Measurements from ENCODE around the gene CDC42BPB.
A peak's percentile ranks its signal among the peaks of the same experiment; 100 is the strongest.

The CDC42BPB gene

DNA sequence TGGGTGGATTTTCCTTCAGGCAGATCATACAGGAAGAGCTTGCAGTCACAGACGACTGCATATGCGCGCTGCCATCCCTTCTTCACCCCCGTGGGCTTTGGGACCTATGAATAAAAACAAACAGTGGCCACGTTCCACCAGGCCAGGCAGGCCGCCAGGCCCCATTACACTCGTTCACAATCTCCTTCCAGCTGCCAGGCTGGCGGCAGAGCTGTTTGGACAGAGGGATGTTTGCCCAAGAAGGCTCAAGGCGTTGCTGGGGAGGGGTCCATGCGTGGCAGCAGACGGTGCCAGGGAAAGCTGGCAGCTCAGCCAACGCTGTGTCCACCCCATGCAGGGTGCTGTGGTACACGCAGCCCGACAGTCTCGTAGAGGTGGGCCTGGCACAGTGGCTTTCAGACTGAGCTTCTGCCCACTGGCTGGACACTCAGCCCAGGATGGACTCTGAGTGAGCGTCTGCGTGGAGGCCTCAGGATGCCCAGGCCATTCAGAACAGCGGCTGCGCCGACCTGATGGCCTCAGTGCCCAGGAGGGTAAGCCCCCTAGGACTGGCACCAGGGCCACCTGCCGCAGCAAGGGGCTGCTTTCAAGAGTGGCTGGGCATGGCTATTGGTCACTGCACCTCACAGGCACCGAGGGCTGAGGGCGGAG lies 107.4 kb downstream of the CDC42BPB start:
- DNase-seq (ENCODE audit: low read depth in 4 of 4, low spot score in 1 of 4): no peak

DNA sequence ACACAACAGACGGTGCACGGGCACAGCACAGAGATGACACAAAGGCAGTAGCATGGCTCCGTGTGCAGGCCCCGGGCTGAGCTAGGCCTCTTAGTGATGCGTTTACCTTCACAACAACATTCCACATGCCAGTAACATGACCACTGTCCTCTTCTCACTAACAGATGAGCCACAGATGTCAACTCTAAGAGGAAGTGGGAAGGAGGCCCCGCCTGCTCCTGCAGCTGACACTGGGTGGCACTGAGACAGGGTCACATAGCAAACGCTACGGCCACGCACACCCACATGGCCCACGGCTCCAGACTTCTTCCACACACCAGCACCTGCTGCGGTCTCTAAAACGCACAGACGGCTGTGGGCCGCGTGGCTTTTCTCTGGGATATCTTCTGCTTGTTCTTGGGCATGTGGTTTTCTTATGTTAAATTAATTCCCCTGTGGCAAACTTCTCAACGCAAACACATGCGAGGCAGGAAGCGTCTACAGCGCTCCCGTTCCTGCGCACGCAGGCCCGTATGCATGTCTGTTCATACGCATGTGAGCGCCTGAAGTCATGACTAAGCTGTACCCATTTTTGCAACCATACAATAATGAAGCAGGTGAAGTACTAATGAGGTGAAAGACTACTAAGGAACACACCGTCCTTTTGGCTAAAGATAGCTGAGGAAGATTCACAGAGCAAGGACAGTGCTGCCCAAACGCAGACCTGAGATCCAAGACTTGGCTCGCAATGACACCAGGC lies 108.1 kb downstream of the CDC42BPB start:
- DNase-seq (ENCODE audit: low read depth in 4 of 4, low spot score in 1 of 4): peak in 1 of 4 experiments; percentile 10

DNA sequence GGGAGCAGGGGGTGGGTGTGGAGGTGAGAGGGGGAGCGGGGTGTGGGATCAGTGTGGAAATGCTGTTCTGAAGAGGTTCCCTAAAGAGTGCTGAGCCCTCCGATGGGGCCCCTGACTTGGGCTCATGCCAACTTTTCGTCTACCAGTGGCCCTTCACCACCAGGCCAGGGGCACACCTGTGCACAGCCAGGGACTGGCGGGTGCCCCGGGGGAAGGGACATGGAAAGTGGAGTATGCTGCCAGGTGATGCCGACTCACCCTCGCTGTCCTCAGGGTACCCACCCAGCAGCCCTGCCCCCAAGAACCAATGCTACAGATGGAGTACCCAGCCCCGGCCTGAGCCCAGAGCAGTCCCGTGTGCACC lies 108.7 kb downstream of the CDC42BPB start:
- no peak for DNase-seq (ENCODE audit: low read depth in 4 of 4, low spot score in 1 of 4)

GRCh38 chr14:102947321-102948103 lies 109.8 kb downstream of the CDC42BPB start:
- DNase-seq (ENCODE audit: low read depth in 4 of 4, low spot score in 1 of 4): no peak

GRCh38 chr14:102945346-102946130 lies 111.8 kb downstream of the CDC42BPB start:
- no peak for DNase-seq (ENCODE audit: low read depth in 4 of 4, low spot score in 1 of 4)

GRCh38 chr14:102944448-102945330 lies 112.7 kb downstream of the CDC42BPB start:
- no peak for DNase-seq (ENCODE audit: low read depth in 4 of 4, low spot score in 1 of 4)

- no peak for DNase-seq (ENCODE audit: low read depth in 4 of 4, low spot score in 1 of 4)
Measured at GRCh38 chr14:102943979-102944378, 113.4 kb downstream of the CDC42BPB start.

DNA sequence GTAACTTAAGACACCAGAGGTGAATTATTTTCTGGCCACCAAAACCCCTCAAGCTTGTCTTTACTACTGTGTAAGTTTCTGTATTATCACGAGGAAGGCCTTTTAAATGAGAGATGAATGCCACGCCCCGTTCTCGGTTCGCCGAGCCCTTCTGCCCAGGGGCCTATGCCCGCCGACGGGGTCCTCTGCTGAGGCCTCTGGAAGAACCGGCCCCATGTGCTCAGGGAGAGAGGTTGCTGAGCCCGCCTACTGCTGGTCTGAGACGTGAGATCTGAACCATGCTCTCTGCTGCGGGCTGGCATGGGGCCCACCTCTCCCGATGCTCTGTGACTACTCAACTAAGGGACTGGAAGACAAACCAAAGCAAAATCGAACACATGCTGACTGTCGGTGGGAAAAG lies 113.9 kb downstream of the CDC42BPB start:
- no peak for DNase-seq (ENCODE audit: low read depth in 4 of 4, low spot score in 1 of 4)

DNA sequence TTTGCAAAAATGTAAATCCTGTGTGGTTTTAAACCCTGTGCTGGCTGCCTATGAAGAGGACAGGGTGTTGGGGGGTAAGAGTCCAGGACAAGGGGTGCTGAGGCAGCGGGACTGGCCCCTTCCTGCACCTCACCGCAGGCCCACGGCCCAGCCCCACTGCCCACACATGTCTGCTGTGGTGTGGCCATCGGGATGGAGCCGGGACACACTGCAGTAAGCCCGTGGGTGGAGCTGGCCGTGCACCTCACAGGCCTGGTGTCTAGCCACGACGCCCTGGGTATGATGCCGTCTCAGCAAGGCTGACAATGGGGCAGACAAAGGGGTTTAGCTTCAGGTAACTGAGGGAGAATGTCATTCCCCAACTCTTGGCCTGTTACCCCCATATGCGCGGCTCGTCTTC lies 115.3 kb downstream of the CDC42BPB start:
- no peak for DNase-seq (ENCODE audit: low read depth in 4 of 4, low spot score in 1 of 4)

- DNase-seq (ENCODE audit: low read depth in 4 of 4, low spot score in 1 of 4): no peak
Measured at GRCh38 chr14:102941419-102942011, 115.8 kb downstream of the CDC42BPB start.

DNA sequence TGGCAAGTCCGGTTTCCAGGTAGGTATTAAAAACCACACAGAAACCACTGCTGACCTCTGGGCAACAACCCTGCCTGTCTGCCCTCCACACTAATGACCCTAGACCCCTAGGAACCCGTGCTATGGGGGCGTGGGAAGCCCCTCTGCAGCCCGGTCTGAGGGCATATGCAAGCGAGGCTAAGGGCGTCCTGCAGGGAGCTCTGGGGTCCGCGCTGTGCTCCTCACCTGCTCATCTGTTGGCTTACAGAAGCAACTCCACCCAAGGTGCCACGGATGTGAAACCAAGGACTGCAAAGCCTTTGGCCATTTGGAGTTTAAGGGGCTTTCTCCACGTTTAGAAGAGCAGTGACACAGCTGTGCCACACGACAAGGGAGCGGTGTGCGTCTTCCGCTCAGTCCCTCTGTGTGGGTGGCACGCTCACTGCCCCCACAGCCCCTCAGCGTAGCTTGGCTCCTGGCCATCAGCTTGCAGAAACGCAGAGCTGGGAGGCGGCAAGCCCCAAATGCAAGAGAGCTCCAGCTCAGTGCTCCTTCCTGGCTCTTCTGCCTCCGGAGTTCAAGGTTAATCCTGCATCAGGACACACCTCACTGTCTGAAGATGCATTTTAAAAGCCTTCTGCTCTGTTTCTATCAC lies 116.5 kb downstream of the CDC42BPB start:
- no peak for DNase-seq (ENCODE audit: low read depth in 4 of 4, low spot score in 1 of 4)

DNA sequence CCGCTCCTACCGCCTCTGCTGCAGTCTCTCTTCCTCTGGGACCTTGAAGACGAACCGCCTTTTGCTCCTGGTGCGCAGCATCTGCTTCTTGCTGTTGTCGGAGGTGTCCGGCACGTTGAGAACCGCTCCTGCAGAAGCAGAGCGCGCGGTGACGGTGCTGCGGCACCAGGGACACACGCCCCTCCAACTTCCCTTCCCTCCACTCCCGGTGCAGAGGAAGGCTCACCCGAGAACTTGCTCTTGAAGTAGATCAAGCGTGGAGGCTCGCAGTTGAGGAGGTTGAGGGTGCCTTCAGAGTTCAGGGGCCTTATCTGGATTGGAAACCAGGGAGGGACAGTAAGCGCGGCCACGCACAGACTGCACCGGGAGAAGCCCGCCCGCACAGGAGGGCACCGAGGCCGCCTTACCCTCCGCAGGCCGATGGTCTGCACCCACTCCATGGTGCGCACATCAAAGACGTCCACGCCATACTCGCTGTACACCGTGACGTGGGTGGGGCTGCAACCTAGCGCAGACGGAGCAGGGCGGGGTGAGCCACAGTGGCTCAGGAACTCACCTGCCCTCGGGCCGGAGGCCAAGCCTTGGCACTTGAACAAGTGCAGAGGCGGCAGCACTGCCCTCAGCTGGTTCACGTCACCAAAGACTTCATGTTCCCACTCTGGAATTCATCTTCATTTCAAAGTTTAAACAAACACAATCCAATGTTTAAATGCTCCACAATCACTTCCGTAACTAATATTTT lies 117.4 kb downstream of the CDC42BPB start:
- no peak for DNase-seq (ENCODE audit: low read depth in 4 of 4, low spot score in 1 of 4)

GRCh38 chr14:102939329-102939728 lies 118.0 kb downstream of the CDC42BPB start:
- DNase-seq (ENCODE audit: low read depth in 4 of 4, low spot score in 1 of 4): no peak

DNA sequence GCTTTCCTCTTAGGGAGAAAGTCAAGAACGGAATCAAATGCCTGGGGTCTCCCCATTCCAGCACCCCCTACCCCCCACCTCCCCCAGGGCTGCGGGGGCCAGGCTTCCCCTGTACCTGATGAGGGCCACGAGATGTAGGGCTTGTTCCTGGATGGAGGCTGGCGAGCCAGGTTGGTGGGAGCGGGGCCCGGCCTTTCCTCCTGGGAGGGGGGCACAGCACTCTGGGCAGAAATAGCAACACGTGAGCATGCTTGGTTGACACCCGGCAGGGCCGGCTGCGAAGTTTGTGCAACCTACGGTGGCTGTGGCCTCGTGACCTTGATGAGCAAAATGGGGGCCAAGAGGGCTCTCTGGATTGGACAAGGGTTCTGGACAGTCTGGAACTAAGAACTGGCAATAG lies 119.2 kb downstream of the CDC42BPB start:
- no peak for DNase-seq (ENCODE audit: low read depth in 4 of 4, low spot score in 1 of 4)

DNA sequence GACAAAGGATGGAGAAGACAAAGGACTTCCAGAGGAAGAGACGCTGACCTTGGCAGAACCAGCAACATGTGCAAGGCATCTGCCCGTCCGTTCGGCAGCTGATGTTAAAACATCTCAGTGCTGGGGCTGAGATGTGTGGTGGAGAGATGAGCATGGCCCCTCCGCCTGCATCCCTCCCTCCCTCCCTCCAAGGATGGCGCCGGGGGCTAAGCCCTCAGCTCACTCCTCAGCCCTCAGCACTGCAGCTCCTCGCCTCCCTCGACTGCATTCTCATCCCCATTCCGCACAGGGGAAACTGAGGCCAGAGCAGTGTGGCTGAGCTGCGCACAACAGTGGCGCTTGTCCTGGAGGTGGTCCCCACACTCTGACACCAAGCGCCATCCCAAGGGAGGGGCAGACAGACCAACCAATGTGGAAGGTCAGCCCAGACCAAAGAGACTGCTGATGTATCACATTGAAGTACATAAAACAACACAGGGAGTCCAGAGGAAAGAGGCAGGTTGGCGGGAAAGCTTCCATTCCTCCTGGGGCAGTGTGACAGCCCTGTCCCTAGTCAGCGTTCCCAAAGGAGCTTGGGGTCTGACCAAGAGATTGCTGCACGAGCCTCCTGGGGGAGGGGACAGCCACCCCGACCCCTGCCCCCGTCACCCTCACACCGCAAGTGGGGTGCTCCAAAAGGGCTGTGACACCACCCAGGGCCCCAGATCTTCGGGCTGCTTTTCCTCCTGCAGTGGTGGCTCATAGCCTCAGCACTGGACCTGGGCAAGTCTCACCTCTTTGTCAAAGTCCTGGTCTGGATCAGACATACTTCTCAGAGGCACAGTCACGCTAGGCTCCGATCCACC lies 119.8 kb downstream of the CDC42BPB start:
- DNase-seq (ENCODE audit: low read depth in 4 of 4, low spot score in 1 of 4): no peak

DNA sequence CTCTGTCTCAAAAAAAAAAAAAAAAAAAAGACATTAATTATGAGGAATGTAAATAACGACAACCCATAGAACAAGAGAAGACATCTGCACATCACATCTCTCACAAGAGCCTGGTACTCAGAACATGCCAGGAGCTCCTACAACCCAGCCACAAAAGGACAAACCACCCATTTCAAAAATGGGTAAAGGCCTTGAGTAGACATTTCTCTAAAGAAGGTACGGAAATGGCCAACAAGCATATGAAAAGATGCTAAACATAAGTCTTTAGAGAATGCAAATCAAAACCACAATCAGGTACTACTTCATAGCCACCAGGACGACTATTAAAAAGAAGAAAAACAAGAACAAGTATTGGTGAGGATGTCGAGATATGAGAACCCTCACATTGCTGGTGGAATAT lies 121.6 kb downstream of the CDC42BPB start:
- DNase-seq (ENCODE audit: low read depth in 4 of 4, low spot score in 1 of 4): no peak

DNA sequence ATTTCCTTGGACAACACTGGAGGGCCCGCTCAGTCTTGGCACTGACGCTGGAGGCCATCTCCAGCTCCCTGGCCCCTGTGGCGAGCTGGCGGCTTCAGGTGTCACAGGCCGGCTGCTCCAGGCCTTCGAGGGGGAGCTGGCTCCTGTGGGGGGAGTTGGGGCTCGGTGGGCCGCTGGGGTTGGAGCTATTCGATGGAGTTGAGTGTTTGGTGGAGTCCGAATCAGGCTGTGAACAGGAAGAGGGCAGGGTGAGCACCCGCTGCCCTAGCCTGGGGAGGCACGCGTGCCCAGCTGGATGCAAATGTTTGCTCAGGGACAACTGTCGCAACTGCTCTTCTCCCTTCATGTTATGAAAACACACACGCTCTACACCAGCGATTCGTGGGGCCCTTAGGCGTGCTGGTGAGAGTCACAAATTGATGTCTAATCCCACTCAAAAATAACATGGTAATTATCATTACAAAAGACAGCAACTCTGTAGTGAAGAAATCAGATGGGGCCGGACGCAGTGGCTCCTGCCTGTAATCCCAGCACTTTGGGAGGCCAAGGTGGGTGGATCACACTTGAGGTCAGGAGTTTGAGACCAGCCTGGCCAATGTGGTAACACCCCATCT lies 123.6 kb downstream of the CDC42BPB start:
- no peak for DNase-seq (ENCODE audit: low read depth in 4 of 4, low spot score in 1 of 4)
